Panc1 (cell line): ENCODE data around the gene ZBTB46.

ENCODE experiments used
- POLR2AphosphoS5 ChIP-seq: IDR thresholded peaks from 2 replicates; pipeline ENCODE4 v1.6.1; 2012; ENCODE audit warnings: mild to moderate bottlenecking, low read depth, low read length, moderate library complexity
- SIN3A ChIP-seq: IDR thresholded peaks from 2 replicates; pipeline ENCODE4 v1.6.1; 2012; ENCODE audit warnings: low read depth, mild to moderate bottlenecking, low read length, moderate library complexity, borderline replicate concordance; ENCODE audit not compliant: insufficient read depth
- TF ChIP-seq, protein P1 (sequence below), 2 experiments: IDR thresholded peaks; 2 replicates each; pipeline ENCODE4 v1.6.1; 2011 to 2012; ENCODE audit warnings: low read depth in 2 of 2, control low read depth in 1 of 2, low read length in 1 of 2, mild to moderate bottlenecking in 1 of 2, moderate library complexity in 1 of 2; ENCODE audit not compliant: insufficient read depth in 1 of 2
- TF ChIP-seq, protein P2 (sequence below): fragments of 450-650 bp; IDR thresholded peaks from 2 replicates; pipeline ENCODE4 v1.5.1; 2017; ENCODE audit warnings: mild to moderate bottlenecking

DNA sequence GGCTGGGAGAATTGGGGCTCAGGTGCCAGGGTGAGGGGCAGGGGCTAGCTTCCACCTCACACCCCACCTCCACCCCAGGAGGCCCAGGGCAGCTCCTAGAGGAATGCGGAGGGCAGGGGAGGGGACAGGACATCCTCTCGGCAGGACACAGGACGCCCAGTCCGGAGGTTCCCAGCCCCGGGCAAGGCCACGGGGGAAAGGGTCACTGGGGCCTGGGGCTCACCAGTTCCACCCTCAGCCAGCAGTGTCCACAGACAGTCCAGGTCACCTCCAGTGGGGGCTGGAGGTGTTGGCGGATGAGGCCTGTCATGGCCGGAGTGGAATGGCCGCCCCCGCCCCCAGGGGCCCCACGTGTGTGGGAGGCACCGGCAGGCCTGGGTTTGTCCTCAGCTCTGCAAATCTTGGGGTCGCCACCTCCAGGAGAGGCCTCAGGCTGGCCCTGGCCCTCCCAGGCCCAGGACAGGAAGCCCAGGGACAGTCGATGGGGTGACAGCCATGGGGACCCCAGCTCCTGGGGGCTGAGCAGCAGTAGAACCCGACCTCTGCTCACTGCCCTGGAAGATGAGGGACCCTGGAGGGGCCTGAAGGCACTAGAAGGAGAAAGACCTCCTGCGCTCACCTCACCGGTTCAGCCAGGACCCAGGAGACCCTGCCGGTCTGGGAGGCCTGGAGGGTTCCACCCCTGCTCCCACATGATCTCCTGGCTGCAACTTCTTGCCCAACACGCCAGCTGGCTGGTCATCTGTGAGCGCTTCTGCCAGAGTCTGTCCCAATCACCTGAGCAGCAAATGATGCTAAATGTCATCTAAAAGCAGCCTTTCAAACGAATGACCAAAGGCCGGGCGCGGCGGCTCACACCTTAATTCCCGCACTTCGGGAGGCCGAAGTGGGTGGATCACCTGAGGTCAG, 17.2 kb upstream of the ZBTB46 start:
- TF ChIP-seq, protein P1, sequence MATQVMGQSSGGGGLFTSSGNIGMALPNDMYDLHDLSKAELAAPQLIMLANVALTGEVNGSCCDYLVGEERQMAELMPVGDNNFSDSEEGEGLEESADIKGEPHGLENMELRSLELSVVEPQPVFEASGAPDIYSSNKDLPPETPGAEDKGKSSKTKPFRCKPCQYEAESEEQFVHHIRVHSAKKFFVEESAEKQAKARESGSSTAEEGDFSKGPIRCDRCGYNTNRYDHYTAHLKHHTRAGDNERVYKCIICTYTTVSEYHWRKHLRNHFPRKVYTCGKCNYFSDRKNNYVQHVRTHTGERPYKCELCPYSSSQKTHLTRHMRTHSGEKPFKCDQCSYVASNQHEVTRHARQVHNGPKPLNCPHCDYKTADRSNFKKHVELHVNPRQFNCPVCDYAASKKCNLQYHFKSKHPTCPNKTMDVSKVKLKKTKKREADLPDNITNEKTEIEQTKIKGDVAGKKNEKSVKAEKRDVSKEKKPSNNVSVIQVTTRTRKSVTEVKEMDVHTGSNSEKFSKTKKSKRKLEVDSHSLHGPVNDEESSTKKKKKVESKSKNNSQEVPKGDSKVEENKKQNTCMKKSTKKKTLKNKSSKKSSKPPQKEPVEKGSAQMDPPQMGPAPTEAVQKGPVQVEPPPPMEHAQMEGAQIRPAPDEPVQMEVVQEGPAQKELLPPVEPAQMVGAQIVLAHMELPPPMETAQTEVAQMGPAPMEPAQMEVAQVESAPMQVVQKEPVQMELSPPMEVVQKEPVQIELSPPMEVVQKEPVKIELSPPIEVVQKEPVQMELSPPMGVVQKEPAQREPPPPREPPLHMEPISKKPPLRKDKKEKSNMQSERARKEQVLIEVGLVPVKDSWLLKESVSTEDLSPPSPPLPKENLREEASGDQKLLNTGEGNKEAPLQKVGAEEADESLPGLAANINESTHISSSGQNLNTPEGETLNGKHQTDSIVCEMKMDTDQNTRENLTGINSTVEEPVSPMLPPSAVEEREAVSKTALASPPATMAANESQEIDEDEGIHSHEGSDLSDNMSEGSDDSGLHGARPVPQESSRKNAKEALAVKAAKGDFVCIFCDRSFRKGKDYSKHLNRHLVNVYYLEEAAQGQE (IDR thresholded peaks at IDR 0.05; ENCODE audit: insufficient read depth in 1 of 2, low read depth in 2 of 2, low read length in 1 of 2), result no peak
- TF ChIP-seq, protein P2, sequence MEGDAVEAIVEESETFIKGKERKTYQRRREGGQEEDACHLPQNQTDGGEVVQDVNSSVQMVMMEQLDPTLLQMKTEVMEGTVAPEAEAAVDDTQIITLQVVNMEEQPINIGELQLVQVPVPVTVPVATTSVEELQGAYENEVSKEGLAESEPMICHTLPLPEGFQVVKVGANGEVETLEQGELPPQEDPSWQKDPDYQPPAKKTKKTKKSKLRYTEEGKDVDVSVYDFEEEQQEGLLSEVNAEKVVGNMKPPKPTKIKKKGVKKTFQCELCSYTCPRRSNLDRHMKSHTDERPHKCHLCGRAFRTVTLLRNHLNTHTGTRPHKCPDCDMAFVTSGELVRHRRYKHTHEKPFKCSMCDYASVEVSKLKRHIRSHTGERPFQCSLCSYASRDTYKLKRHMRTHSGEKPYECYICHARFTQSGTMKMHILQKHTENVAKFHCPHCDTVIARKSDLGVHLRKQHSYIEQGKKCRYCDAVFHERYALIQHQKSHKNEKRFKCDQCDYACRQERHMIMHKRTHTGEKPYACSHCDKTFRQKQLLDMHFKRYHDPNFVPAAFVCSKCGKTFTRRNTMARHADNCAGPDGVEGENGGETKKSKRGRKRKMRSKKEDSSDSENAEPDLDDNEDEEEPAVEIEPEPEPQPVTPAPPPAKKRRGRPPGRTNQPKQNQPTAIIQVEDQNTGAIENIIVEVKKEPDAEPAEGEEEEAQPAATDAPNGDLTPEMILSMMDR, result no peak
- TF ChIP-seq SIN3A (no peak), POLR2AphosphoS5 (no peak)
